Lung (tissue), 12 donors: Measurements from ENCODE around the gene POLA1. TPM values are rescaled to one million over a fixed set of nuclear protein-coding genes. Genes with fewer than 3 reads are reported as not detected.
A peak's percentile ranks its signal among the peaks of the same experiment; 100 is the strongest.

ENCODE experiments used
- ATAC-seq: fragments of 200-7000 bp; cut with Tn5 transposase; one replicate; pipeline ENCODE4 v1.9.1; 2020; ENCODE audit warnings: moderate number of reproducible peaks; ENCODE audit not compliant: insufficient read depth, low FRiP score
- DNase-seq, 3 donors: peaks; one replicate each; pipeline ENCODE4 v3.0.0-alpha.2; 2013 to 2017
- H3K27ac ChIP-seq, 2 donors: one replicate each; pipeline ENCODE4 v1.5.1; 2013; ENCODE audit warnings: mild to moderate bottlenecking in 2 of 2, moderate library complexity in 2 of 2, control low read depth in 1 of 2, inconsistent platforms in 1 of 2, low read depth in 1 of 2, low read length in 1 of 2
- H3K27me3 ChIP-seq, 3 donors: one replicate each; pipeline ENCODE4 v1.5.1; 2013; ENCODE audit warnings: low read length in 2 of 3; ENCODE audit not compliant: control insufficient read depth in 3 of 3, insufficient read depth in 3 of 3
- H3K36me3 ChIP-seq, 4 donors: one replicate each; pipeline ENCODE4 v1.5.1; 2013; ENCODE audit warnings: low read length in 4 of 4, mild to moderate bottlenecking in 1 of 4, moderate library complexity in 1 of 4; ENCODE audit not compliant: control insufficient read depth in 4 of 4, insufficient read depth in 4 of 4
- H3K4me1 ChIP-seq, 5 donors: one replicate each; pipeline ENCODE4 v1.5.1; 2013; ENCODE audit warnings: low read length in 5 of 5, mild to moderate bottlenecking in 2 of 5, moderate library complexity in 1 of 5; ENCODE audit not compliant: control insufficient read depth in 5 of 5, insufficient read depth in 5 of 5
- H3K4me3 ChIP-seq: one replicate; pipeline ENCODE4 v1.5.1; 2013; ENCODE audit warnings: mild to moderate bottlenecking, control low read depth, moderate library complexity
- H3K9ac ChIP-seq, 2 donors: one replicate each; pipeline ENCODE4 v1.5.1; 2013; ENCODE audit warnings: low read length in 2 of 2, control low read depth in 1 of 2; ENCODE audit not compliant: insufficient read depth in 1 of 2
- H3K9me3 ChIP-seq, 4 donors: one replicate each; pipeline ENCODE4 v1.5.1; 2013; ENCODE audit warnings: low read length in 3 of 4, mild to moderate bottlenecking in 1 of 4, moderate library complexity in 1 of 4; ENCODE audit not compliant: control insufficient read depth in 4 of 4, insufficient read depth in 3 of 4
- WGBS, 2 donors: extraction: QIAGEN DNeasy Blood & Tissue Kit; methylation state at CpG; one replicate each; pipeline ENCODE4 v1.1.7; 2013; 5-methylcytosine and 5-hydroxymethylcytosine counted together
- polyA plus RNA-seq, 2 donors: library from polyadenylated mRNA; stranded (reverse); fragments of 200-250 nt; gene quantifications; one replicate each; pipeline ENCODE4 v1.2.1, GENCODE V29; 2013
- total RNA-seq, 2 donors: library from RNA; depleted of rRNA in 1 of 2; stranded (reverse); fragments of >200 nt in 1 of 2; gene quantifications; one replicate each; pipeline ENCODE4 v1.2.1, GENCODE V29; 2014 to 2021
- TF ChIP-seq, protein P1 (sequence below): IDR thresholded peaks from 2 replicates; pipeline ENCODE4 v1.5.1; 2012; ENCODE audit warnings: mild to moderate bottlenecking; ENCODE audit errors: control extremely low read depth, extremely low read depth
- donor health status: control.
- donor health status: control.
- donor health status: Bipolar disorder and iron deficiency.
- donor health status: healthy.
- donor health status: DM: yes; HTN: yes; CAD: no.

Gene POLA1
- total and polyA plus RNA-seq, 4 donors, result 2.4 to 18.7 (median 6.1) TPM

DNA sequence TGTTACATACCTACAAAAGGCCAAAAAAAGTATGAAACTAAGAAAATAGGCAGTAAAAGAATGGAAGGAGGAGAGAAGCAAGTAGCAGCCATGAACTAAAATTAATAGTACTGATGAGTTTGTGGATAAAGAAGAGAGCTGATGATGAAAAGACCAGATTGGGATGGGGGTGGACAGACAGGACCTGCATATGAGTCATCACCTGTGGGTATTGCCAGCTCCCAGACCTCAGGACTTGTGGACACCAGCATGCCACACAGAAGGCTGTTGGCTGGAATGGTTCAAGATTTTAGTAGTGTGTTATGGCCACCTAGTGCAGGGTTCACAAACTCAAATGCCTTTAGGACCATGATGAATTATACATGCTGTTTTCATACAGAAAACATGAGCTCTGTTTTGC is 263.1 kb downstream of the POLA1 start:
- H3K4me3 ChIP-seq, result no peak overlapping the region
- no peaks in the 10 kb centered on the region for H3K36me3 ChIP-seq
- no peak for ATAC-seq
- DNase-seq, result no peak
- peaks cover 0 to 4% (median 0%) of the 10 kb centered on the region in 4 donors for H3K9me3 ChIP-seq
- H3K9ac ChIP-seq, result no peak overlapping the region
- TF ChIP-seq, protein P1, sequence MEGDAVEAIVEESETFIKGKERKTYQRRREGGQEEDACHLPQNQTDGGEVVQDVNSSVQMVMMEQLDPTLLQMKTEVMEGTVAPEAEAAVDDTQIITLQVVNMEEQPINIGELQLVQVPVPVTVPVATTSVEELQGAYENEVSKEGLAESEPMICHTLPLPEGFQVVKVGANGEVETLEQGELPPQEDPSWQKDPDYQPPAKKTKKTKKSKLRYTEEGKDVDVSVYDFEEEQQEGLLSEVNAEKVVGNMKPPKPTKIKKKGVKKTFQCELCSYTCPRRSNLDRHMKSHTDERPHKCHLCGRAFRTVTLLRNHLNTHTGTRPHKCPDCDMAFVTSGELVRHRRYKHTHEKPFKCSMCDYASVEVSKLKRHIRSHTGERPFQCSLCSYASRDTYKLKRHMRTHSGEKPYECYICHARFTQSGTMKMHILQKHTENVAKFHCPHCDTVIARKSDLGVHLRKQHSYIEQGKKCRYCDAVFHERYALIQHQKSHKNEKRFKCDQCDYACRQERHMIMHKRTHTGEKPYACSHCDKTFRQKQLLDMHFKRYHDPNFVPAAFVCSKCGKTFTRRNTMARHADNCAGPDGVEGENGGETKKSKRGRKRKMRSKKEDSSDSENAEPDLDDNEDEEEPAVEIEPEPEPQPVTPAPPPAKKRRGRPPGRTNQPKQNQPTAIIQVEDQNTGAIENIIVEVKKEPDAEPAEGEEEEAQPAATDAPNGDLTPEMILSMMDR, result no peak
- H3K27ac ChIP-seq, result no peak overlapping the region
- peaks cover 0 to 8% (median 6%) of the 10 kb centered on the region in 3 donors for H3K27me3 ChIP-seq
- no peaks in the 10 kb centered on the region for H3K4me1 ChIP-seq

DNA sequence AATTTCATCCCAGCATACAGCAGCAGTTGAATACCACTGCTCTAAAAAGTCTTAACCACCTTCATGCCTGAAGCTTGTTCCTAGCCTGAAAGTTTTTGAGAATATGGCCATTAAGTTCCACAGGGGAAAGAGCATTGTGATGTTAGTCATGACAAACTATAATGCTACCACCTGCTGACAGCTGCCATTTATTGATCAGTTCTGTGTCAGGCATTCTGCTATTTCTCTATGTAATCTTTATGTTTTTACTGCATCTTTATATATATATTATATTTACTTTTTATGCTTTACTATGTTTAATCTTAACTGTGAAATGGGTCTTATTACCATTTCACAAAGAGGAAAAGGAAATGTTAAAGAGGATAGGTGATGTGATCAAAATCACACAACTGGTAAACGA is 268.1 kb downstream of the POLA1 start:
- DNase-seq, result no peak
- ATAC-seq, result no peak
- H3K4me1 ChIP-seq, result no peaks in the 10 kb centered on the region
- H3K27ac ChIP-seq, result no peak overlapping the region
- 65 to 67% methylated on average over 1 of the region's 1 CpG for WGBS, 2 donors
- no peak overlapping the region for H3K4me3 ChIP-seq
- TF ChIP-seq, protein P1, result no peak
- H3K27me3 ChIP-seq, result peaks cover 0 to 8% (median 3%) of the 10 kb centered on the region in 3 donors
- H3K9ac ChIP-seq, result no peak overlapping the region
- H3K9me3 ChIP-seq, result peaks cover 0 to 4% (median 0%) of the 10 kb centered on the region in 4 donors
- no peaks in the 10 kb centered on the region for H3K36me3 ChIP-seq

DNA sequence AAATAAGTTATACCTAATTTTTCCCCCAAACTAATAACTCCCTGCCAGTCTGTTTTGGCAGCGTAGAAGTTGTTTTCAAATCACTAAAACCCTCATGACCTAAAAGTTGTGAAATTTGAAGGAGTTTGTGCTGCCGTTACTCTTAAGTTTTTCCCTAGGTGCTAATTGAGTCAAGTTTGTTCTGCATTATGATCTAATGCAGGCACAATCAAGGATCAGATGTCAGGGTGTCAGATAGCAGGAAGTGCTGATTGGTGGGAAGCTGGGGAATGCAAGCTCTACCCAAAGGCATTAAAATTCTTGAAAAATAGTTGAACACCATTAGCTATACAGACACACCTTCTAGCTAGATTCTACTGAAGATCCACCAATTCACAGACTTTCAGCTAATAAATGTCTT is 270.1 kb downstream of the POLA1 start:
- no peak overlapping the region for H3K27ac ChIP-seq
- 78 to 86% methylated on average over 2 of the region's 2 CpGs for WGBS, 2 donors
- H3K4me3 ChIP-seq, result no peak overlapping the region
- H3K27me3 ChIP-seq, result peaks cover 0 to 8% (median 3%) of the 10 kb centered on the region in 3 donors
- H3K9ac ChIP-seq, result no peak overlapping the region
- ATAC-seq (no peak), DNase-seq (peak in 1 of 3 donors; percentile 11)
- H3K4me1 ChIP-seq, result no peaks in the 10 kb centered on the region
- H3K9me3 ChIP-seq, result peaks cover 0 to 2% (median 0%) of the 10 kb centered on the region in 4 donors
- TF ChIP-seq, protein P1, result no peak
- H3K36me3 ChIP-seq, result no peaks in the 10 kb centered on the region

DNA sequence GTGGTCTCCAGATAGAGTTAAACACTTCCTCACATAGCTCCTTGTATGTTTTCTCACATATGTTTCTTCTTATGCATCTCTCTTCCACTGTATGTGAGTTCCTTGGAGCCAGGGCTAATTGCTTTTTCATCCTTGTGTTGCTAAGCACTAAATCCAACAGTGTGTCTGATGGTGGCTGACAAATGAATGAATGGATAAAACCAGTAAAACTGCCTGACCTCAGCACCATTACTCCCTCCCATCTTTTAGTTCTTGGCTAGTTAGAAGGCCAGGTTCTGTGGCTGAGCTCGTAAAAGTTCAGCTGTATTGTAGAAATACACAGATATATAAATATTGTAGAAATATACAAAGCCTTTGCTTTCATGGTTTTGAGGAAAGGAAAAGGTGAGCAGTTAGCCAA is 271.7 kb downstream of the POLA1 start:
- no peak overlapping the region for H3K27ac ChIP-seq
- DNase-seq (no peak), ATAC-seq (no peak)
- peaks cover 0 to 8% (median 3%) of the 10 kb centered on the region in 3 donors for H3K27me3 ChIP-seq
- no peak overlapping the region for H3K4me3 ChIP-seq
- TF ChIP-seq, protein P1, result no peak
- H3K9me3 ChIP-seq, result peaks cover 0 to 2% (median 0%) of the 10 kb centered on the region in 4 donors
- H3K36me3 ChIP-seq, result no peaks in the 10 kb centered on the region
- 75 to 89% methylated on average over 1 of the region's 1 CpG for WGBS, 2 donors
- H3K9ac ChIP-seq, result no peak overlapping the region
- no peaks in the 10 kb centered on the region for H3K4me1 ChIP-seq
